K562 (cell line): Measurements from ENCODE around the gene ZNF750. TPM values are rescaled to one million over a fixed set of nuclear protein-coding genes. Genes with fewer than 3 reads are reported as not detected.

ENCODE experiments used
- ATAC-seq: fragments of 200-7000 bp; cut with Tn5 transposase; 3 replicates; pipeline ENCODE4 v1.9.1; 2020; ENCODE audit warnings: moderate library complexity
- BruUV-seq: library from RNA; stranded (reverse); fragments of 400-500 nt; replicated peaks from 2 replicates; lab custom pipeline; 2021; lab: Mats Ljungman, UMichigan
- CTCF ChIA-PET: fragments of 300-600 bp; formaldehyde crosslinking; extraction: SDS; loops from one replicate; lab custom pipeline; 2021; ENCODE audit warnings: low intra/inter-chr PET ratio; lab: Yijun Ruan, JAX
- POLR2A ChIA-PET: fragments of 300-600, 350-650 bp; sonication (Branson Sonifier 250); formaldehyde crosslinking; extraction: SDS; loops from one replicate; lab custom pipeline; 2021; ENCODE audit warnings: antibody characterized with exemption, inconsistent platforms; lab: Yijun Ruan, JAX
- DNase-seq, 4 experiments: peaks; one replicate each; pipeline versions ENCODE4 v3.0.0 to v3.0.0-alpha.2; 2011 to 2018; ENCODE audit warnings: low spot score in 3 of 4, mixed read lengths in 3 of 4; ENCODE audit errors: extremely low read depth in 1 of 4
- FAIRE-seq: peaks from 2 replicates; lab custom pipeline; 2011; peaks lifted over from hg19 to GRCh38; lab: Jason Lieb, UNC
- H2AFZ ChIP-seq: 2 replicates; pipeline ENCODE4 v1.6.0; 2011; ENCODE audit warnings: low read depth, low read length, control low read depth, inconsistent platforms
- H3K27ac ChIP-seq: fragments of 200-600 bp; 3 replicates; pipeline ENCODE4 v1.8.0; 2011; ENCODE audit warnings: low read depth, mild to moderate bottlenecking, control low read depth, inconsistent platforms, low read length, moderate library complexity, mixed read lengths; ENCODE audit errors: extremely low read depth
- H3K27me3 ChIP-seq, 2 experiments: fragments of 300-600 bp in 1 of 2; 2 replicates in 1 of 2; 3 replicates in 1 of 2; pipeline versions ENCODE4 v1.6.0 to v1.8.0; 2011; ENCODE audit warnings: inconsistent platforms in 2 of 2, low read length in 2 of 2, mild to moderate bottlenecking in 1 of 2, mixed read lengths in 1 of 2, moderate library complexity in 1 of 2; ENCODE audit not compliant: control insufficient read depth in 2 of 2, insufficient read depth in 2 of 2
- H3K36me3 ChIP-seq: fragments of 300-600 bp; 3 replicates; pipeline ENCODE4 v1.8.0; 2011; ENCODE audit warnings: mild to moderate bottlenecking, low read length, inconsistent platforms; ENCODE audit not compliant: control insufficient read depth, insufficient read depth
- H3K4me1 ChIP-seq, 2 experiments: fragments of 200-600 bp in 1 of 2; replicated peaks in 1 of 2; 2 replicates in 1 of 2; 3 replicates in 1 of 2; pipeline versions ENCODE4 v1.5.1 to v1.8.0; 2011; ENCODE audit warnings: inconsistent platforms in 2 of 2, low read length in 2 of 2, mild to moderate bottlenecking in 1 of 2, mixed read lengths in 1 of 2, moderate library complexity in 1 of 2; ENCODE audit not compliant: control insufficient read depth in 2 of 2, insufficient read depth in 2 of 2
- H3K4me2 ChIP-seq: 2 replicates; pipeline ENCODE4 v1.6.1; 2011; ENCODE audit warnings: low read length, control low read depth, inconsistent platforms, mixed read lengths; ENCODE audit not compliant: insufficient read depth
- H3K4me3 ChIP-seq: fragments of 200-600 bp; sonication (generic), shearing (Covaris generic); 2 replicates; pipeline ENCODE4 v1.5.1; 2016; ENCODE audit warnings: control low read depth, inconsistent platforms
- H3K79me2 ChIP-seq: fragments of 200-600 bp; 3 replicates; pipeline ENCODE4 v1.8.0; 2011; ENCODE audit warnings: low read length, inconsistent platforms; ENCODE audit not compliant: control insufficient read depth, insufficient read depth
- H3K9ac ChIP-seq, 2 experiments: 2 replicates each; pipeline versions ENCODE4 v1.6.0 to v1.6.1; 2011; ENCODE audit warnings: low read depth in 2 of 2, low read length in 2 of 2, control low read depth in 1 of 2, inconsistent platforms in 1 of 2, mild to moderate bottlenecking in 1 of 2, mixed read lengths in 1 of 2; ENCODE audit not compliant: insufficient read depth in 1 of 2
- H3K9me1 ChIP-seq: one replicate; pipeline ENCODE4 v1.6.0; 2011; ENCODE audit warnings: inconsistent platforms, mild to moderate bottlenecking, low read length, moderate library complexity; ENCODE audit not compliant: control insufficient read depth, insufficient read depth
- H3K9me3 ChIP-seq: replicated peaks from 2 replicates; pipeline ENCODE4 v1.5.1; 2011; ENCODE audit warnings: low read depth, low read length, inconsistent platforms; ENCODE audit not compliant: control insufficient read depth, insufficient read depth
- H4K20me1 ChIP-seq: replicated peaks from 2 replicates; pipeline ENCODE4 v1.6.1; 2011; ENCODE audit warnings: low read length, inconsistent platforms, mixed read lengths; ENCODE audit not compliant: control insufficient read depth, insufficient read depth
- BACH1 ChIP-seq: fragments of 200-800 bp; sonication (Bioruptor generic); IDR thresholded peaks from 2 replicates; pipeline ENCODE4 v1.6.1; 2016; ENCODE audit warnings: missing genetic modification characterization, missing compliant biosample characterization
- MED1 ChIP-seq: sonication (generic); formaldehyde crosslinking; IDR thresholded peaks from 2 replicates; pipeline ENCODE4 v1.8.1; 2023; ENCODE audit warnings: missing genetic modification reagents, borderline replicate concordance
- MNT ChIP-seq, 2 experiments: fragments of 450-650 bp; conservative IDR thresholded peaks; 2 replicates each; pipeline ENCODE4 v1.6.1; 2017; ENCODE audit warnings: mild to moderate bottlenecking in 2 of 2, moderate library complexity in 2 of 2
- MYBL2 ChIP-seq, 2 experiments: fragments of 450-650 bp in 1 of 2; sonication (generic) in 1 of 2; formaldehyde crosslinking in 1 of 2; IDR thresholded peaks; 2 replicates each; pipeline versions ENCODE4 v1.6.1 to v1.8.1; 2017 to 2022; ENCODE audit warnings: borderline replicate concordance in 1 of 2, inconsistent platforms in 1 of 2, low read depth in 1 of 2, mild to moderate bottlenecking in 1 of 2, missing genetic modification reagents in 1 of 2, moderate library complexity in 1 of 2
- NR2F6 ChIP-seq: fragments of 450-650 bp; formaldehyde crosslinking; IDR thresholded peaks from 2 replicates; pipeline ENCODE4 v1.4.0; 2020; ENCODE audit warnings: mild to moderate bottlenecking
- POLR2AphosphoS2 ChIP-seq: IDR thresholded peaks from 2 replicates; pipeline ENCODE4 v1.6.1; 2012; ENCODE audit warnings: low read length, improper control_type of control experiment
- PPARD ChIP-seq: fragments of 250-450 bp; sonication (Bioruptor Pico); IDR thresholded peaks from 2 replicates; pipeline ENCODE4 v1.8.0; 2022; ENCODE audit warnings: inconsistent platforms, mild to moderate bottlenecking, moderate library complexity
- SMAD2 ChIP-seq: fragments of 150-350 bp; IDR thresholded peaks from 2 replicates; pipeline ENCODE4 v1.6.1; 2014; ENCODE audit warnings: low read depth, mild to moderate bottlenecking, low read length
- SMARCC2 ChIP-seq: fragments of 450-650 bp; IDR thresholded peaks from 2 replicates; pipeline ENCODE4 v1.6.1; 2017; ENCODE audit warnings: antibody characterized with exemption, moderate library complexity, mild to moderate bottlenecking, low read depth
- TCF7 ChIP-seq: sonication (generic); IDR thresholded peaks from 2 replicates; pipeline ENCODE4 v1.6.1; 2016; ENCODE audit warnings: antibody characterized with exemption, borderline replicate concordance
- THRB ChIP-seq: fragments of 450-650 bp; formaldehyde crosslinking; conservative IDR thresholded peaks from 2 replicates; pipeline ENCODE4 v1.4.0; 2022; ENCODE audit warnings: mild to moderate bottlenecking, missing genetic modification characterization
- ZNF184 ChIP-seq: sonication (generic); formaldehyde crosslinking; IDR thresholded peaks from 2 replicates; pipeline ENCODE4 v1.5.0; 2020; ENCODE audit warnings: missing genetic modification reagents
- ZNF445 ChIP-seq: fragments of 250-450 bp; sonication (Bioruptor Pico); IDR thresholded peaks from 2 replicates; pipeline ENCODE4 v1.4.0; 2020; ENCODE audit warnings: low read depth, mild to moderate bottlenecking, moderate library complexity
- ZNF778 ChIP-seq: fragments of 450-650 bp; formaldehyde crosslinking; IDR thresholded peaks from 2 replicates; pipeline ENCODE4 v1.4.0; 2020; ENCODE audit warnings: mild to moderate bottlenecking, moderate library complexity
- WGBS: fragments of 100-300 bp; shearing (Covaris generic); methylation state at CpG from one replicate; pipeline ENCODE4 v1.1.6; 2016; ENCODE audit warnings: low coverage, mixed read lengths; ENCODE audit not compliant: insufficient coverage; ENCODE audit errors: missing lambda C conversion rate; 5-methylcytosine and 5-hydroxymethylcytosine counted together
- in situ Hi-C: fragments of 300-500 bp; cut with MboI; formaldehyde crosslinking; loops from 4 replicates; pipeline ENCODE4 v1.15.0; 2018; ENCODE audit warnings: inconsistent platforms, mixed read lengths
- intact Hi-C: fragments of 100-400 bp; cut with micrococcal nuclease; formaldehyde crosslinking; loops from 2 replicates; pipeline ENCODE4 v1.14.2; 2022
- polyA plus RNA-seq, 8 experiments: library from polyadenylated mRNA; depleted of rRNA in 4 of 8; stranded (reverse) in 5 of 8; unstranded in 3 of 8; fragments of >200 nt; fragmentation: Nextera tagmentation in 2 of 8; fragmentation: Illumina TruSeq in 1 of 8; extraction: Ambion mirVana in 2 of 8; extraction: Trizol in 1 of 8; gene quantifications; 2 replicates each; pipeline versions ENCODE4 v1.2.1 to v1.2.3, GENCODE V29; 2011 to 2014; ENCODE audit warnings: inconsistent platforms in 1 of 8, missing spikeins in 1 of 8
- total RNA-seq, 7 experiments: library from RNA; depleted of rRNA in 6 of 7; stranded (reverse); fragments of >200 nt in 6 of 7; fragmentation: Illumina TruSeq in 2 of 7; extraction: Trizol in 2 of 7; gene quantifications; 2 replicates each; pipeline versions ENCODE4 v1.2.1 to v1.2.3, GENCODE V29; 2011 to 2021; ENCODE audit warnings: low replicate concordance in 1 of 7
- TF ChIP-seq, protein P1 (sequence below): IDR thresholded peaks from 3 replicates; pipeline ENCODE4 v1.6.1; 2011; ENCODE audit warnings: borderline replicate concordance, mild to moderate bottlenecking, moderate library complexity; ENCODE audit not compliant: insufficient read length; ENCODE audit errors: extremely low read depth

The ZNF750 gene
- total and polyA plus RNA-seq, 9 of the 15 experiments (the other 6 are each of a cell fraction or from before 2014, with no cell fraction given), result not detected

DNA sequence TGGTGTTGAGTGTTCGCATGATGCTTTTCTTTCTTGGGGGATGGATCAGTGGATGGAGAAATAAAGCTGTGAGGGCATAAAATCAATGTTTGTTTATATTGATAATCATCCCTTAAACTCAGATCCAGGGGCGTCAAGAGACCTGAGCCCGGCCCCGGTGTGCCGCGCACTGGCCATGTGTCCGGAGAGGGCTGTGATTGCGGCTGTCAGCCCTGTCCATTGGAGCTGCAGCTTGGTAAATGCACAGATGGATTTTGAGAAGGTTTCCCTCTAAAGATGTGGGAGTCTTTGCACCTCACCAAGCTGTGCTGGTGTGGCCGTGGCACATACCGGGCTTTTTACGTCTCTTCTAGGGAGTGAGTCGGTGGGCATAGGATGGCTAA, 21.6 kb upstream of the ZNF750 start:
- ATAC-seq, result no peak
- Histone ChIP-seq H3K27ac (no peak overlapping the region), H3K36me3 (no peaks in the 10 kb centered on the region; the same call in 2 of the 3 replicates), H3K9me1 (peaks cover 5% of the 10 kb centered on the region), H3K4me3 (no peak overlapping the region), H3K27me3 (no peaks in the 10 kb centered on the region), H4K20me1 (no peaks in the 10 kb centered on the region), H3K4me2 (no peak overlapping the region), H3K79me2 (peaks cover 34% of the 10 kb centered on the region; the same call in 2 of the 3 replicates), H3K9me3 (no peaks in the 10 kb centered on the region), H3K4me1 (peaks cover 39 to 71% of the 10 kb centered on the region in 2 experiments), H2AFZ (no peak overlapping the region), H3K9ac (no peak overlapping the region)
- POLR2A ChIA-PET, result interaction anchor here (0.6 to 0.8 kb wide), 3 partner anchors 11 to 360 kb away, joined by 3 read pairs; no protein-coding TSS in a partner anchor
- TF ChIP-seq MED1 (CRISPR knock-in tag) (no peak), MNT (conservative IDR thresholded peaks at IDR 0.05) (no peak), POLR2AphosphoS2 (no peak), ZNF184 (CRISPR knock-in tag) (no peak), SMARCC2 (no peak), ZNF445 (no peak), PPARD (no peak), MYBL2 (IDR thresholded peaks at IDR 0.05; ENCODE audit: low read depth) (no peak), MYBL2 (CRISPR knock-in tag; IDR thresholded peaks at IDR 0.05; ENCODE audit: borderline replicate concordance) (no peak), BACH1 (no peak), SMAD2 (no peak), TCF7 (no peak), THRB (no peak), NR2F6 (no peak), ZNF778 (CRISPR knock-in tag) (no peak)
- TF ChIP-seq, protein P1, sequence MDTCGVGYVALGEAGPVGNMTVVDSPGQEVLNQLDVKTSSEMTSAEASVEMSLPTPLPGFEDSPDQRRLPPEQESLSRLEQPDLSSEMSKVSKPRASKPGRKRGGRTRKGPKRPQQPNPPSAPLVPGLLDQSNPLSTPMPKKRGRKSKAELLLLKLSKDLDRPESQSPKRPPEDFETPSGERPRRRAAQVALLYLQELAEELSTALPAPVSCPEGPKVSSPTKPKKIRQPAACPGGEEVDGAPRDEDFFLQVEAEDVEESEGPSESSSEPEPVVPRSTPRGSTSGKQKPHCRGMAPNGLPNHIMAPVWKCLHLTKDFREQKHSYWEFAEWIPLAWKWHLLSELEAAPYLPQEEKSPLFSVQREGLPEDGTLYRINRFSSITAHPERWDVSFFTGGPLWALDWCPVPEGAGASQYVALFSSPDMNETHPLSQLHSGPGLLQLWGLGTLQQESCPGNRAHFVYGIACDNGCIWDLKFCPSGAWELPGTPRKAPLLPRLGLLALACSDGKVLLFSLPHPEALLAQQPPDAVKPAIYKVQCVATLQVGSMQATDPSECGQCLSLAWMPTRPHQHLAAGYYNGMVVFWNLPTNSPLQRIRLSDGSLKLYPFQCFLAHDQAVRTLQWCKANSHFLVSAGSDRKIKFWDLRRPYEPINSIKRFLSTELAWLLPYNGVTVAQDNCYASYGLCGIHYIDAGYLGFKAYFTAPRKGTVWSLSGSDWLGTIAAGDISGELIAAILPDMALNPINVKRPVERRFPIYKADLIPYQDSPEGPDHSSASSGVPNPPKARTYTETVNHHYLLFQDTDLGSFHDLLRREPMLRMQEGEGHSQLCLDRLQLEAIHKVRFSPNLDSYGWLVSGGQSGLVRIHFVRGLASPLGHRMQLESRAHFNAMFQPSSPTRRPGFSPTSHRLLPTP, result no peak
- no TSS peak for BruUV-seq
- in situ Hi-C loops, result no loop called here
- DNase-seq, result no peak
- intact Hi-C loops, result no loop called here
- FAIRE-seq, result no peak
- 96% methylated on average over 11 of the region's 12 CpGs for WGBS
- CTCF ChIA-PET, result no interaction called here
